Measurements from ENCODE around the gene ZNF639.

DNA sequence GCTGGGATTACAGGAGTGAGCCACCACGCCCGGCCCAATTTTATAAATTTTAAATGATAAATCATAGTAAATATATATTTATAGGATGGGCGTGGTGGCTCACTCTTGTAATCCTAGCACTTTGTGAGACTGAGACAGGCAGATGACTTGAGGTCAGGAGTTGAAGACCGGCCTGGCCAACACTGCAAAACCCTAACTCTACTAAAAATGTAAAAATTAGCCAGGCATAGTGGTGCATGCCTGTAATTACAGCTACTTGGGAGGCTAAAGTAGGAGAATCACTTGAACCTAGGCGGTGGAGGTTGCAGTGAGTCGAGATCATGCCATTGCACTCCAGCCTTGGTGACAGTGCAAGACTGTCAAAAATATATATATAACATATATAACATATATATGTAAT, 51.1 kb downstream of the ZNF639 start:
- no peak for TF ChIP-seq TAF1 (IDR thresholded peaks at IDR 0.05; ENCODE audit: borderline replicate concordance, insufficient read depth, low read length)
- TF ChIP-seq SIN3A (IDR thresholded peaks at IDR 0.05; ENCODE audit: borderline replicate concordance, insufficient read depth, low read length) = no peak
- no peak for TF ChIP-seq POLR2AphosphoS5 (IDR thresholded peaks at IDR 0.05; ENCODE audit: low read depth, low read length)
- no peak for TF ChIP-seq FOXP2 (optimal IDR thresholded peaks at IDR 0.05; ENCODE audit: borderline replicate concordance, extremely low read depth, extremely low read length, insufficient read depth)

Measured in PFSK-1 (cell line).